K562 (cell line): ENCODE measurements around the gene SAE1. TPM values are rescaled to one million over a fixed set of nuclear protein-coding genes. Genes with fewer than 3 reads are reported as not detected.

ENCODE experiments used
- ATF7 ChIP-seq: fragments of 450-650 bp; IDR thresholded peaks from 2 replicates; pipeline ENCODE4 v1.7.1; 2014; ENCODE audit warnings: mild to moderate bottlenecking, moderate library complexity
- EP400 ChIP-seq: fragments of 450-650 bp; IDR thresholded peaks from 2 replicates; pipeline ENCODE4 v1.6.1; 2017; ENCODE audit warnings: antibody characterized with exemption, mild to moderate bottlenecking, moderate library complexity
- OTX1 ChIP-seq: fragments of 450-650 bp; formaldehyde crosslinking; IDR thresholded peaks from 2 replicates; pipeline ENCODE4 v1.4.0; 2022; ENCODE audit warnings: mild to moderate bottlenecking
- RBFOX2 ChIP-seq: fragments of 200-400 bp; formaldehyde crosslinking; IDR thresholded peaks from 2 replicates; pipeline ENCODE4 v1.6.1; 2017; ENCODE audit warnings: low read depth, mild to moderate bottlenecking, low read length, moderate library complexity
- RREB1 ChIP-seq: fragments of 250-450 bp; sonication (Bioruptor Pico); IDR thresholded peaks from 2 replicates; pipeline ENCODE4 v1.4.0; 2020
- ZNF589 ChIP-seq: fragments of 200-800 bp; sonication (Bioruptor generic); IDR thresholded peaks from 2 replicates; pipeline ENCODE4 v1.6.1; 2016; ENCODE audit warnings: low read depth, missing genetic modification characterization, missing compliant biosample characterization
- polyA plus RNA-seq, 8 experiments: library from polyadenylated mRNA; depleted of rRNA in 4 of 8; stranded (reverse) in 5 of 8; unstranded in 3 of 8; fragments of >200 nt; fragmentation: Nextera tagmentation in 2 of 8; fragmentation: Illumina TruSeq in 1 of 8; extraction: Ambion mirVana in 2 of 8; extraction: Trizol in 1 of 8; gene quantifications; 2 replicates each; pipeline versions ENCODE4 v1.2.1 to v1.2.3, GENCODE V29; 2011 to 2014; ENCODE audit warnings: inconsistent platforms in 1 of 8, missing spikeins in 1 of 8
- total RNA-seq, 7 experiments: library from RNA; depleted of rRNA in 6 of 7; stranded (reverse); fragments of >200 nt in 6 of 7; fragmentation: Illumina TruSeq in 2 of 7; extraction: Trizol in 2 of 7; gene quantifications; 2 replicates each; pipeline versions ENCODE4 v1.2.1 to v1.2.3, GENCODE V29; 2011 to 2021; ENCODE audit warnings: low replicate concordance in 1 of 7
- TF ChIP-seq, protein P1 (sequence below), 2 experiments: fragments of 450-650 bp in 1 of 2; sonication (generic) in 1 of 2; formaldehyde crosslinking in 1 of 2; IDR thresholded peaks; 2 replicates each; pipeline versions ENCODE4 v1.7.1 to v1.9.0; 2016 to 2022; ENCODE audit warnings: inconsistent platforms in 1 of 2, mild to moderate bottlenecking in 1 of 2, missing genetic modification reagents in 1 of 2
- TF ChIP-seq, protein P2 (sequence below): fragments of 450-650 bp; IDR thresholded peaks from 2 replicates; pipeline ENCODE4 v1.6.1; 2014; ENCODE audit warnings: low read depth, mild to moderate bottlenecking, moderate library complexity, borderline replicate concordance

SAE1 gene
- total and polyA plus RNA-seq, 9 of the 15 experiments (the other 6 are each of a cell fraction or from before 2014, with no cell fraction given), result 82.8 to 299 (median 217) TPM

GRCh38 chr19:47240996-47241918 lies 110.6 kb downstream of the SAE1 start (continued):
- TF ChIP-seq, protein P1, sequence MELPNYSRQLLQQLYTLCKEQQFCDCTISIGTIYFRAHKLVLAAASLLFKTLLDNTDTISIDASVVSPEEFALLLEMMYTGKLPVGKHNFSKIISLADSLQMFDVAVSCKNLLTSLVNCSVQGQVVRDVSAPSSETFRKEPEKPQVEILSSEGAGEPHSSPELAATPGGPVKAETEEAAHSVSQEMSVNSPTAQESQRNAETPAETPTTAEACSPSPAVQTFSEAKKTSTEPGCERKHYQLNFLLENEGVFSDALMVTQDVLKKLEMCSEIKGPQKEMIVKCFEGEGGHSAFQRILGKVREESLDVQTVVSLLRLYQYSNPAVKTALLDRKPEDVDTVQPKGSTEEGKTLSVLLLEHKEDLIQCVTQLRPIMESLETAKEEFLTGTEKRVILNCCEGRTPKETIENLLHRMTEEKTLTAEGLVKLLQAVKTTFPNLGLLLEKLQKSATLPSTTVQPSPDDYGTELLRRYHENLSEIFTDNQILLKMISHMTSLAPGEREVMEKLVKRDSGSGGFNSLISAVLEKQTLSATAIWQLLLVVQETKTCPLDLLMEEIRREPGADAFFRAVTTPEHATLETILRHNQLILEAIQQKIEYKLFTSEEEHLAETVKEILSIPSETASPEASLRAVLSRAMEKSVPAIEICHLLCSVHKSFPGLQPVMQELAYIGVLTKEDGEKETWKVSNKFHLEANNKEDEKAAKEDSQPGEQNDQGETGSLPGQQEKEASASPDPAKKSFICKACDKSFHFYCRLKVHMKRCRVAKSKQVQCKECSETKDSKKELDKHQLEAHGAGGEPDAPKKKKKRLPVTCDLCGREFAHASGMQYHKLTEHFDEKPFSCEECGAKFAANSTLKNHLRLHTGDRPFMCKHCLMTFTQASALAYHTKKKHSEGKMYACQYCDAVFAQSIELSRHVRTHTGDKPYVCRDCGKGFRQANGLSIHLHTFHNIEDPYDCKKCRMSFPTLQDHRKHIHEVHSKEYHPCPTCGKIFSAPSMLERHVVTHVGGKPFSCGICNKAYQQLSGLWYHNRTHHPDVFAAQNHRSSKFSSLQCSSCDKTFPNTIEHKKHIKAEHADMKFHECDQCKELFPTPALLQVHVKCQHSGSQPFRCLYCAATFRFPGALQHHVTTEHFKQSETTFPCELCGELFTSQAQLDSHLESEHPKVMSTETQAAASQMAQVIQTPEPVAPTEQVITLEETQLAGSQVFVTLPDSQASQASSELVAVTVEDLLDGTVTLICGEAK (IDR thresholded peaks at IDR 0.05), result peak; percentile 67; the same call in 1 of the 2 replicates
- TF ChIP-seq, protein P1 (CRISPR knock-in tag; IDR thresholded peaks at IDR 0.05), result no peak
- TF ChIP-seq EP400 (peak; percentile 74), RBFOX2 (peak; percentile 70), ZNF589 (CRISPR knock-in tag) (0 out of 2 replicates have a peak, but pooled peaks have one; percentile 49), ATF7 (peak; percentile 98), RREB1 (CRISPR knock-in tag) (peak; percentile 49; the same call in 1 of the 2 replicates), OTX1 (peak; percentile 62; the same call in 1 of the 2 replicates)
- TF ChIP-seq, protein P2, sequence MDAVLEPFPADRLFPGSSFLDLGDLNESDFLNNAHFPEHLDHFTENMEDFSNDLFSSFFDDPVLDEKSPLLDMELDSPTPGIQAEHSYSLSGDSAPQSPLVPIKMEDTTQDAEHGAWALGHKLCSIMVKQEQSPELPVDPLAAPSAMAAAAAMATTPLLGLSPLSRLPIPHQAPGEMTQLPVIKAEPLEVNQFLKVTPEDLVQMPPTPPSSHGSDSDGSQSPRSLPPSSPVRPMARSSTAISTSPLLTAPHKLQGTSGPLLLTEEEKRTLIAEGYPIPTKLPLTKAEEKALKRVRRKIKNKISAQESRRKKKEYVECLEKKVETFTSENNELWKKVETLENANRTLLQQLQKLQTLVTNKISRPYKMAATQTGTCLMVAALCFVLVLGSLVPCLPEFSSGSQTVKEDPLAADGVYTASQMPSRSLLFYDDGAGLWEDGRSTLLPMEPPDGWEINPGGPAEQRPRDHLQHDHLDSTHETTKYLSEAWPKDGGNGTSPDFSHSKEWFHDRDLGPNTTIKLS, result no peak
